GM12865 (cell line): ENCODE measurements around the gene C13orf42.
A peak's percentile ranks its signal among the peaks of the same experiment; 100 is the strongest.

Experiments used
- DNase-seq: peaks from one replicate; pipeline ENCODE4 v3.0.0; 2010; ENCODE audit warnings: low read depth
- H3K4me3 ChIP-seq: 2 replicates; pipeline ENCODE4 v1.5.1; 2011; ENCODE audit warnings: mild to moderate bottlenecking, low read depth, low read length, control low read depth
- CTCF ChIP-seq: IDR thresholded peaks from 2 replicates; pipeline ENCODE4 v1.5.1; 2011; ENCODE audit warnings: low read length, control low read depth, low read depth, inconsistent platforms; ENCODE audit not compliant: insufficient read depth; ENCODE audit errors: missing control alignments

C13orf42 gene

GRCh38 chr13:51154029-51154555, 43.0 kb upstream of the C13orf42 start:
- TF ChIP-seq CTCF, result no peak
- no peak for DNase-seq

GRCh38 chr13:51153527-51153926, 42.5 kb upstream of the C13orf42 start:
- no peak for DNase-seq
- TF ChIP-seq CTCF, result no peak
- no peak overlapping the region for H3K4me3 ChIP-seq

More at GRCh38 chr13:51154029-51154555, 43.0 kb upstream of the C13orf42 start:
- no peak overlapping the region for H3K4me3 ChIP-seq

- TF ChIP-seq CTCF, result no peak
- DNase-seq, result no peak
- no peak overlapping the region for H3K4me3 ChIP-seq
Observed at GRCh38 chr13:51152701-51153100, 41.6 kb upstream of the C13orf42 start.

GRCh38 chr13:51151463-51151862, 40.4 kb upstream of the C13orf42 start:
- H3K4me3 ChIP-seq, result no peak overlapping the region
- TF ChIP-seq CTCF, result no peak
- no peak for DNase-seq

- no peak for TF ChIP-seq CTCF
- no peak overlapping the region for H3K4me3 ChIP-seq
- peak; percentile 11 for DNase-seq
Observed at GRCh38 chr13:51148952-51149573, 38.0 kb upstream of the C13orf42 start.

GRCh38 chr13:51148223-51148951, 37.3 kb upstream of the C13orf42 start:
- no peak for TF ChIP-seq CTCF
- no peak for DNase-seq
- no peak overlapping the region for H3K4me3 ChIP-seq
